CD4-positive, alpha-beta T cell treated with Interleukin-17A for 4 hours (primary cell): ENCODE data around the gene DOK4.
"Not testable (repeated sequence)": the region's sequence is repeated elsewhere in the genome, so short reads cannot be mapped to it uniquely, and the experiment has no call there.

Experiments
- DNase-seq: peaks from one replicate; pipeline ENCODE4 v3.0.0-alpha.2; 2020; ENCODE audit warnings: mixed read lengths

Gene DOK4

DNA sequence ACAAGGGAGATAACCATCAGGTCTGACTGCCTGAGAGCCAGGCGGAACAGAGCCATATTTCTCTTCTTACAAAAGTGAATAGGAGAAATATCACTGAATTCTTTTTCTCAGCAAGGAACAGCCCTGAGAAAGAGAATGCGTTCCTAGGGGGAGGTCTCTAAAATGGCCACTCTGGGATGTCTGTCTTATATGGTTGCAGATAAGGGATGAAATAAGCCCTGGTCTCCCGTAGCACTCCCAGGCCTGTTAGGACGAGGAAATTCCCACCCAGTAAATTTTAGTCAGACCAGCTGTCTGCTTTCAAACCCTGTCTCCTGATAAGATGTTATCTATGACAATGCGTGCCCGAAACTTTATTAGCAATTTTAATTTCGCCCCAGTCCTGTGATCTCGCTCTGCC is 46.3 kb downstream of the DOK4 start:
- not testable (repeated sequence) for DNase-seq

GRCh38 chr16:57435838-57436237 is 50.5 kb downstream of the DOK4 start:
- no peak for DNase-seq

DNA sequence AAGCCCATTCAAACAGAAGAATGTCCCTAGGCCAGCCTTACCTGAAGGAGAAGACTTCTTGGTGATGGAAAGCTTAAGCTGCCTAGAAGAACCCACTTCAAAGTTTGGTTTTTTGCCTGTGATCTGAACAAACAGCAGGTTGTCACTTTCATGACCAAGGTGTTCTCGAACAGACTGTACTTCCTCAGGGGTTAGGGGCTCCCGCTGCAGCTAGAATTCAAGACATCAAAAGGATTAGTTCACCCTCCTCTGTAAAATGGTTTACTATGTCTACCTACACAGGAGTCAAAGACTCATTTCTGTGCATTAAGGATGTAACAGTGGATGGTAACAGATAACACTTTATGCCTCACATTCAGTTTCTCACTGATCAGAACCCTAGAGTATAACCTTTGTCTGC is 52.3 kb downstream of the DOK4 start:
- DNase-seq, result peak; percentile 51

DNA sequence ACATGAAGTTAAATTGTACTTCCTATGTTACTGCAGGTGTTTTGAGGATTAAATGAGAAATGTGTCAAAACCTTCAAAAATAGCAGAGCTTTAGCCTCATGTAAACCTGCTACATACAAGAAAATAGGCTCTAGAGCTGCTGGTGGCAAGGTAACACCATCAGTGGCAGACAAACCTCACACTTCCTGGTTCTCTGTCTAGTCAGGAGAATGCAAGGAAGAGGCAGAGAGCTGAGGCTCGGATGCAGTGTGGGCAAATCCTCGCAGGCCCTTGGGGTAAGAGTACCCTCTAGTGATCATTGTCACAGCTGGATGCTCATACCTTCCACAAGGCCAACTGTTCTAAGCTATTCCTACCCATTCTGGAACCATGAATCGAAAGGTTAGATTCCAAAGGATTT is 53.3 kb downstream of the DOK4 start:
- DNase-seq, result peak; percentile 39

GRCh38 chr16:57432505-57432904 is 53.8 kb downstream of the DOK4 start:
- DNase-seq, result no peak

- no peak for DNase-seq
Measured at GRCh38 chr16:57430955-57431354, 55.3 kb downstream of the DOK4 start.

DNA sequence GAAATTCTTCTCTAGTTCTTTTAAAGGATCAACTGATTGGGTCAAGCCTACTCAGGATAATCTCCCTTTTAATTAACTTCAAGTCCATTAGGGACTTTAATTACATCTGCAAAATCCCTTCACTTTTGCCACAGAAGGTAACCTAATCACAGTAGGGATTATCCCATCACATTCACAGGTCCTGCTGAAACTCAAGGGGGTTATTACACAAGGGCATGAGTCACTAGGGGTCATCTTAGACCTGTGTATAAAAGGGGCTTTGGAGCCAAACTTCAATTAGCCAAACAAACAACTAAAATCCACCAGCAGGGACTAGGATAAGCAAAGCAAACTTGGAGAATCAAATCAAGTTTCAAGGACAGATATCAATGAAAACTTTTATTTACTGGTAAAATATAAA is 58.5 kb downstream of the DOK4 start:
- no peak for DNase-seq

DNA sequence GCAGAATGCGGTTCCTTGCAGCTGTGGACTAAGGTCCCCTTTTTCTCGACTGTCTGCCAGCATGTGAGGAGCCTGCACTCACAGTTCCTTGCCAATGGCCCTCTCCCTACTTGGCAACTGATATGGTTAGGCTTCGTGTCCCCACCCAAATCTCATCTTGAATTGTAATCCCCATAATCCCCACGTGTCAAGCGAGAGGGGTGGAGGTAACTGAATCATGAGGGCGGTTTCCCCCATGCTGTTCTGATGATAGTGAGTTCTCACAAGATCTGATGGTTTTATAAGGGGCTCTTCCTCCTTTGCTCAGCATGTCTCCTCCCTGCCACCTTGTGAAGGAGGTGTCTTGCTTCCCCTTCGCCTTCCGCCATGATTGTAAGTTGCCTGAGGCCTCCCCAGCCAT is 59.0 kb downstream of the DOK4 start:
- DNase-seq, result no peak

GRCh38 chr16:57426356-57426755 is 59.9 kb downstream of the DOK4 start:
- no peak for DNase-seq

DNA sequence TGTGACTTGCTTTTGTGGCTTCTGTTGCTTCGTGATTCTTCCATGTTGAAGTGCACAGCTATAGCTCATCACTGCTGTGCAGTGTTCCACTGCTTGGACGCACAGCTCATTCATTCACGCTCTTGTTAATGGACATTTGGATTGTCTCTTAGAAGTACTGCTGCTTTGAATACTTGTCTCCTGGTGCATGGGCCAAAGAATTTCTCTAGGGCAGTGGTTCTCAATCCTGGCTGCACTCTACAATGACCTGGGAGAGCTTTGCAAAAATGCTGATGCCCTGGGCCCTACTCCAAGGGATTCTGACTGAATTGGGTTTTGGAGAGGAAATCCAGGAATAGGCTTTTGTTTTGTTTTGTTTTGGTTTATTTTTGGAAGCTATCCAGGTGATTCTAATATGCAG is 61.7 kb downstream of the DOK4 start:
- no peak for DNase-seq

GRCh38 chr16:57423152-57423551 is 63.1 kb downstream of the DOK4 start:
- no peak for DNase-seq

GRCh38 chr16:57422026-57422944 is 64.0 kb downstream of the DOK4 start:
- DNase-seq, result no peak
